CD14-positive monocyte (primary cell): ENCODE measurements around the gene RIPOR3. TPM values are rescaled to one million over a fixed set of nuclear protein-coding genes. Genes with fewer than 3 reads are reported as not detected.
A peak's percentile ranks its signal among the peaks of the same experiment; 100 is the strongest.

Source experiments
- DNase-seq, 3 donors: peaks; one replicate each; pipeline ENCODE4 v3.0.0-alpha.2; 2011 to 2022
- H2AFZ ChIP-seq: 2 replicates; pipeline ENCODE4 v1.6.0; 2012; ENCODE audit warnings: mild to moderate bottlenecking, low read depth, low read length, inconsistent platforms; ENCODE audit not compliant: insufficient read depth, poor library complexity, severe bottlenecking
- H3K27ac ChIP-seq, 2 donors: 1 replicate in 1 of 2; 2 replicates in 1 of 2; pipeline ENCODE4 v1.5.1; 2012 to 2013; ENCODE audit warnings: low read length in 2 of 2, control low read depth in 1 of 2, inconsistent platforms in 1 of 2, low read depth in 1 of 2, mild to moderate bottlenecking in 1 of 2
- H3K27me3 ChIP-seq, 2 donors: one replicate each; pipeline versions ENCODE4 v1.6.0 to v1.6.1; 2011 to 2013; ENCODE audit warnings: low read length in 2 of 2; ENCODE audit not compliant: control insufficient read depth in 2 of 2, insufficient read depth in 2 of 2
- H3K36me3 ChIP-seq, 2 donors: replicated peaks in 1 of 2; 1 replicate in 1 of 2; 2 replicates in 1 of 2; pipeline versions ENCODE4 v1.5.1 to v1.6.1; 2012 to 2013; ENCODE audit warnings: low read length in 2 of 2, control low read depth in 1 of 2, inconsistent platforms in 1 of 2, mild to moderate bottlenecking in 1 of 2; ENCODE audit not compliant: insufficient read depth in 2 of 2, control insufficient read depth in 1 of 2
- H3K4me1 ChIP-seq, 2 donors: 1 replicate in 1 of 2; 2 replicates in 1 of 2; pipeline versions ENCODE4 v1.5.1 to v1.6.1; 2012 to 2013; ENCODE audit warnings: low read length in 2 of 2, control low read depth in 1 of 2, inconsistent platforms in 1 of 2, mild to moderate bottlenecking in 1 of 2, moderate library complexity in 1 of 2; ENCODE audit not compliant: insufficient read depth in 2 of 2, control insufficient read depth in 1 of 2
- H3K4me2 ChIP-seq: replicated peaks from 2 replicates; pipeline ENCODE3; 2012; ENCODE audit warnings: low read length, moderate library complexity, mild to moderate bottlenecking; ENCODE audit not compliant: poor library complexity, severe bottlenecking; ENCODE audit errors: extremely low read depth
- H3K4me3 ChIP-seq, 3 experiments: fragments of 200-600 bp in 1 of 3; sonication (generic) in 1 of 3; replicated peaks in 1 of 3; 1 replicate in 2 of 3; 2 replicates in 1 of 3; pipeline ENCODE4 v1.5.1; 2011 to 2013; ENCODE audit warnings: low read length in 3 of 3, mild to moderate bottlenecking in 3 of 3, control low read depth in 2 of 3, low read depth in 2 of 3, inconsistent platforms in 1 of 3, moderate library complexity in 1 of 3
- H3K79me2 ChIP-seq: 2 replicates; pipeline ENCODE4 v1.6.0; 2012; ENCODE audit warnings: mild to moderate bottlenecking, control low read depth, inconsistent platforms, low read length, moderate library complexity; ENCODE audit not compliant: insufficient read depth
- H3K9ac ChIP-seq: 2 replicates; pipeline ENCODE4 v1.6.0; 2017; ENCODE audit warnings: low read length, mild to moderate bottlenecking; ENCODE audit not compliant: insufficient read depth, poor library complexity, severe bottlenecking
- H3K9me3 ChIP-seq, 2 donors: replicated peaks in 1 of 2; 1 replicate in 1 of 2; 2 replicates in 1 of 2; pipeline versions ENCODE4 v1.5.1 to v1.6.1; 2012 to 2013; ENCODE audit warnings: low read length in 2 of 2, control low read depth in 1 of 2; ENCODE audit not compliant: control insufficient read depth in 1 of 2, insufficient read depth in 1 of 2
- H4K20me1 ChIP-seq: 2 replicates; pipeline ENCODE4 v1.6.0; 2012; ENCODE audit warnings: mild to moderate bottlenecking, low read length, control low read depth, moderate library complexity; ENCODE audit not compliant: insufficient read depth
- H3K27ac Mint-ChIP-seq, 7 donors: one replicate each; pipeline ENCODE4 v1.8.0; 2020; ENCODE audit warnings: mild to moderate bottlenecking in 7 of 7, mixed read lengths in 7 of 7, moderate library complexity in 6 of 7, inconsistent platforms in 2 of 7
- H3K27me3 Mint-ChIP-seq, 3 donors: one replicate each; pipeline ENCODE4 v1.8.0; 2021 to 2022; ENCODE audit warnings: low read depth in 3 of 3, mild to moderate bottlenecking in 3 of 3, mixed read lengths in 3 of 3, moderate library complexity in 3 of 3, inconsistent platforms in 1 of 3
- H3K36me3 Mint-ChIP-seq, 2 donors: one replicate each; pipeline ENCODE4 v1.8.0; 2020; ENCODE audit warnings: mixed read lengths in 2 of 2, inconsistent platforms in 1 of 2, mild to moderate bottlenecking in 1 of 2
- H3K4me1 Mint-ChIP-seq: one replicate; pipeline ENCODE4 v1.8.0; 2020; ENCODE audit warnings: mild to moderate bottlenecking, mixed read lengths
- H3K4me3 Mint-ChIP-seq, 2 donors: one replicate each; pipeline ENCODE4 v1.8.0; 2020; ENCODE audit warnings: mild to moderate bottlenecking in 2 of 2, mixed read lengths in 2 of 2, moderate library complexity in 1 of 2
- H3K9me3 Mint-ChIP-seq, 7 donors: one replicate each; pipeline ENCODE4 v1.8.0; 2020 to 2022; ENCODE audit warnings: mixed read lengths in 7 of 7, mild to moderate bottlenecking in 6 of 7, moderate library complexity in 6 of 7, inconsistent platforms in 2 of 7
- WGBS: methylation state at CpG from one replicate; pipeline ENCODE4 v1.1.5; 2013; ENCODE audit warnings: missing lambda C conversion rate; ENCODE audit not compliant: insufficient coverage; 5-methylcytosine and 5-hydroxymethylcytosine counted together
- intact Hi-C, 2 donors: fragments of 100-400 bp; cut with micrococcal nuclease; formaldehyde crosslinking; loops; one replicate each; pipeline versions ENCODE4 v1.15.0 to v1.15.1; 2023
- polyA plus RNA-seq, 3 donors: library from polyadenylated mRNA; depleted of rRNA in 1 of 3; unstranded in 2 of 3; stranded (reverse) in 1 of 3; fragments of 300-500 nt in 2 of 3; fragments of >200 nt in 1 of 3; fragmentation: Illumina TruSeq in 2 of 3; gene quantifications; 1 replicate in 2 of 3; 2 replicates in 1 of 3; pipeline ENCODE4 v1.2.3, GENCODE V29; 2012 to 2021
- TF ChIP-seq, protein P1 (sequence below): fragments of 200-600 bp; IDR thresholded peaks from one replicate; pipeline ENCODE4 v1.8.0; 2022; ENCODE audit warnings: antibody characterized with exemption, mild to moderate bottlenecking

RIPOR3 gene
- polyA plus RNA-seq, 3 donors, result not detected

DNA sequence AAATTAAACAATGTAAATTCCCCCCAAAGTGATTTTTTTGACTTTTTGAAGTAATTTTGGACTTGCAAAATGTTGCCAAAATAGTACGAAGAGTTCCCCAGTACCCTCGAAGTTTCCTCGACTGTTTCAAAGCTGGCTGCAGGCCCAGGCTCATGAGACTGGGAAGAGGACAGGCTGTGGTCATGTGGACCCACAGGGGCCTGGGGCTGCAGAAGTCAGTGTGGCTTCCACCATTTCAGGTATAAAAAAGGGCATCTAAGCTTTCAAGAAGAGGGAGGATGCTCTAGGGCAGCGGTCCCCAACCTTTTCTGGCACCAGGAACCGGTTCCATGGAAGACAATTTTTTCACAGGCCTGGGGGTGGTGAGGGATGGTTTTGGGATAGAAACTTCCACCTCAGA, 106.1 kb downstream of the RIPOR3 start:
- intact Hi-C loops, result loop anchor here in 1 of 2 donors (10.0 kb wide), 1 partner anchor 610 kb away; no protein-coding TSS in a partner anchor
- no peak for DNase-seq
- Histone ChIP-seq H3K4me2 (no peak overlapping the region), H3K27me3 (no peaks in the 10 kb centered on the region), H3K4me3 (no peak overlapping the region), H4K20me1 (peaks cover 25% of the 10 kb centered on the region), H3K27ac (no peak overlapping the region), H2AFZ (no peak overlapping the region), H3K9me3 (no peaks in the 10 kb centered on the region), H3K36me3 (peaks cover 79 to 88% of the 10 kb centered on the region in 2 donors), H3K9ac (no peak overlapping the region), H3K79me2 (no peaks in the 10 kb centered on the region), H3K4me1 (no peaks in the 10 kb centered on the region)
- TF ChIP-seq, protein P1, sequence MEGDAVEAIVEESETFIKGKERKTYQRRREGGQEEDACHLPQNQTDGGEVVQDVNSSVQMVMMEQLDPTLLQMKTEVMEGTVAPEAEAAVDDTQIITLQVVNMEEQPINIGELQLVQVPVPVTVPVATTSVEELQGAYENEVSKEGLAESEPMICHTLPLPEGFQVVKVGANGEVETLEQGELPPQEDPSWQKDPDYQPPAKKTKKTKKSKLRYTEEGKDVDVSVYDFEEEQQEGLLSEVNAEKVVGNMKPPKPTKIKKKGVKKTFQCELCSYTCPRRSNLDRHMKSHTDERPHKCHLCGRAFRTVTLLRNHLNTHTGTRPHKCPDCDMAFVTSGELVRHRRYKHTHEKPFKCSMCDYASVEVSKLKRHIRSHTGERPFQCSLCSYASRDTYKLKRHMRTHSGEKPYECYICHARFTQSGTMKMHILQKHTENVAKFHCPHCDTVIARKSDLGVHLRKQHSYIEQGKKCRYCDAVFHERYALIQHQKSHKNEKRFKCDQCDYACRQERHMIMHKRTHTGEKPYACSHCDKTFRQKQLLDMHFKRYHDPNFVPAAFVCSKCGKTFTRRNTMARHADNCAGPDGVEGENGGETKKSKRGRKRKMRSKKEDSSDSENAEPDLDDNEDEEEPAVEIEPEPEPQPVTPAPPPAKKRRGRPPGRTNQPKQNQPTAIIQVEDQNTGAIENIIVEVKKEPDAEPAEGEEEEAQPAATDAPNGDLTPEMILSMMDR, result no peak
- 49% methylated on average over 3 of the region's 5 CpGs for WGBS
- Mint-ChIP-seq H3K36me3 (peaks cover 77 to 98% of the 10 kb centered on the region in 2 donors), H3K27me3 (no peaks in the 10 kb centered on the region), H3K27ac (no peak overlapping the region), H3K4me1 (no peaks in the 10 kb centered on the region), H3K4me3 (no peak overlapping the region), H3K9me3 (no peaks in the 10 kb centered on the region)

DNA sequence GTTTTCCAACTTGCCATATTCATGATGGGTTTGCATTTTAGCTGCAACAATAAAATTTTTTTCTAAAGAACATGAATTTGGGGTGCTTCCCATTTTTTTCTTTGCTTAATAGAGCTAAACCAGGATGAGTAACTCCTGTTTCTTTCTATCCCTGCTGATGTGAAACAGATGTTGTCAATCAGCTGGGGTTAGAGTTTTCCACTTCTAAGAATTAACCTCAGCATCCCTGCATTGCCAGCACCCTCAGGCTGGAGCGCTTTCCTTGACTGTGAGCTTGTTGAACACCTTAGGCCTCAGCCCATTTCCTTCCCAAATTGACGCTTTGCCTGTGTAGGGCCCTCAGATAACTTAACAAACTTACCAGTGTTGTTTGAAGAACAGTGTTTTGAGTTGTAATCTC, 106.7 kb downstream of the RIPOR3 start:
- no peak overlapping the region for H3K9ac ChIP-seq
- Mint-ChIP-seq H3K4me1 (no peaks in the 10 kb centered on the region), H3K36me3 (peaks cover 76 to 98% of the 10 kb centered on the region in 2 donors), H3K4me3 (no peak overlapping the region), H3K27ac (peak overlapping the region in 1 of 7 donors; percentile 27), H3K27me3 (no peaks in the 10 kb centered on the region), H3K9me3 (no peaks in the 10 kb centered on the region)
- H3K27me3 ChIP-seq, result no peaks in the 10 kb centered on the region
- intact Hi-C loops, result loop anchor here in 1 of 2 donors (10.0 kb wide), 1 partner anchor 610 kb away; no protein-coding TSS in a partner anchor
- H4K20me1 ChIP-seq, result peaks cover 30% of the 10 kb centered on the region
- H3K4me1 ChIP-seq, result no peaks in the 10 kb centered on the region
- WGBS, result no CpG with 5 or more reads among the region's 2 CpGs
- TF ChIP-seq, protein P1, result no peak
- no peak overlapping the region for H3K27ac ChIP-seq
- peaks cover 79 to 88% of the 10 kb centered on the region in 2 donors for H3K36me3 ChIP-seq
- H3K4me2 ChIP-seq, result no peak overlapping the region
- H3K9me3 ChIP-seq, result no peaks in the 10 kb centered on the region
- H3K4me3 ChIP-seq, result no peak overlapping the region
- H3K79me2 ChIP-seq, result no peaks in the 10 kb centered on the region
- H2AFZ ChIP-seq, result no peak overlapping the region
- DNase-seq, result no peak
